GM12875 (cell line): Measurements from ENCODE around the gene GPR42.

ENCODE experiments used
- H3K4me3 ChIP-seq: one replicate; pipeline ENCODE4 v1.5.1; 2011; ENCODE audit warnings: low read depth, low read length, control low read depth
- CTCF ChIP-seq: IDR thresholded peaks from 2 replicates; pipeline ENCODE4 v1.5.1; 2011; ENCODE audit warnings: low read depth, mild to moderate bottlenecking, control low read depth, inconsistent platforms, low read length, moderate library complexity, borderline replicate concordance; ENCODE audit not compliant: insufficient read depth

Gene GPR42

GRCh38 chr19:35331551-35332214 is 39.2 kb upstream of the GPR42 start:
- peak overlapping the region; percentile 98 for H3K4me3 ChIP-seq
- TF ChIP-seq CTCF, result no peak

GRCh38 chr19:35332817-35333216 is 38.1 kb upstream of the GPR42 start:
- TF ChIP-seq CTCF, result no peak
- H3K4me3 ChIP-seq, result peak overlapping the region; percentile 98

GRCh38 chr19:35334144-35334753 is 36.6 kb upstream of the GPR42 start:
- TF ChIP-seq CTCF, result no peak
- H3K4me3 ChIP-seq, result peak overlapping the region; percentile 98

- H3K4me3 ChIP-seq, result no peak overlapping the region
- TF ChIP-seq CTCF, result no peak
Measured at GRCh38 chr19:35336166-35336955, 34.5 kb upstream of the GPR42 start.

GRCh38 chr19:35337097-35337983 is 33.5 kb upstream of the GPR42 start:
- no peak for TF ChIP-seq CTCF
- H3K4me3 ChIP-seq, result no peak overlapping the region

- no peak for TF ChIP-seq CTCF
Measured at GRCh38 chr19:35337984-35338296, 32.9 kb upstream of the GPR42 start.

More at GRCh38 chr19:35337984-35338296, 32.9 kb upstream of the GPR42 start:
- H3K4me3 ChIP-seq, result no peak overlapping the region
